GM04504 (cell line): ENCODE measurements around the gene SCCPDH.
A peak's percentile ranks its signal among the peaks of the same experiment; 100 is the strongest.

Source experiments
- DNase-seq: peaks from one replicate; pipeline ENCODE4 v3.0.0-alpha.2; 2012; ENCODE audit warnings: low read depth

Gene SCCPDH

GRCh38 chr1:246750752-246751151 is 26.5 kb downstream of the SCCPDH start:
- DNase-seq = no peak

- DNase-seq = peak; percentile 28
These were observed 29.7 kb downstream of the SCCPDH start for GRCh38 chr1:246753670-246754535.

- no peak for DNase-seq
These were observed 31.2 kb downstream of the SCCPDH start for GRCh38 chr1:246755419-246755818.

GRCh38 chr1:246760422-246761347 is 36.5 kb downstream of the SCCPDH start:
- no peak for DNase-seq

- no peak for DNase-seq
These were observed 37.2 kb downstream of the SCCPDH start for GRCh38 chr1:246761396-246761795.

- no peak for DNase-seq
These were observed 41.3 kb downstream of the SCCPDH start for GRCh38 chr1:246765521-246765920.

GRCh38 chr1:246768403-246769020 is 44.3 kb downstream of the SCCPDH start:
- no peak for DNase-seq

- DNase-seq = peak; percentile 96
These were observed 45.1 kb downstream of the SCCPDH start for GRCh38 chr1:246769306-246769705.

GRCh38 chr1:246771366-246771765 is 47.2 kb downstream of the SCCPDH start:
- no peak for DNase-seq

- DNase-seq = no peak
These were observed 48.5 kb downstream of the SCCPDH start for GRCh38 chr1:246772686-246773085.

- DNase-seq = no peak
These were observed 49.0 kb downstream of the SCCPDH start for GRCh38 chr1:246773213-246773641.

- no peak for DNase-seq
These were observed 51.5 kb downstream of the SCCPDH start for GRCh38 chr1:246775531-246776385.

GRCh38 chr1:246776923-246777322 is 52.7 kb downstream of the SCCPDH start:
- no peak for DNase-seq

GRCh38 chr1:246778663-246779062 is 54.5 kb downstream of the SCCPDH start:
- no peak for DNase-seq

GRCh38 chr1:246779561-246780175 is 55.5 kb downstream of the SCCPDH start:
- no peak for DNase-seq

GRCh38 chr1:246780264-246780663 is 56.1 kb downstream of the SCCPDH start:
- no peak for DNase-seq

- DNase-seq = no peak
These were observed 57.0 kb downstream of the SCCPDH start for GRCh38 chr1:246781212-246781611.

- peak; percentile 77 for DNase-seq
These were observed 58.1 kb downstream of the SCCPDH start for GRCh38 chr1:246782120-246782900.

- peak; percentile 29 for DNase-seq
These were observed 60.6 kb downstream of the SCCPDH start for GRCh38 chr1:246784621-246785493.
